Chondrocyte (in vitro differentiated cells): ENCODE measurements around the gene NPAS1. TPM values are rescaled to one million over a fixed set of nuclear protein-coding genes. Genes with fewer than 3 reads are reported as not detected.

Experiments used
- DNase-seq: peaks from one replicate; pipeline ENCODE4 v3.0.0; 2021; ENCODE audit warnings: mixed read lengths, low spot score
- H3K27ac Mint-ChIP-seq: one replicate; pipeline ENCODE4 v1.8.0; 2021; ENCODE audit warnings: mild to moderate bottlenecking, moderate library complexity, mixed read lengths; ENCODE audit not compliant: unreplicated experiment
- H3K27me3 Mint-ChIP-seq: 2 replicates; pipeline ENCODE4 v1.8.0; 2021; ENCODE audit warnings: low read depth, mixed read lengths
- H3K36me3 Mint-ChIP-seq: 2 replicates; pipeline ENCODE4 v1.8.0; 2021; ENCODE audit warnings: low read depth, mixed read lengths
- H3K4me1 Mint-ChIP-seq: 2 replicates; pipeline ENCODE4 v1.8.0; 2021; ENCODE audit warnings: low read depth, mild to moderate bottlenecking, mixed read lengths
- H3K4me3 Mint-ChIP-seq: one replicate; pipeline ENCODE4 v1.8.0; 2021; ENCODE audit warnings: mild to moderate bottlenecking, moderate library complexity, mixed read lengths; ENCODE audit not compliant: unreplicated experiment
- H3K9me3 Mint-ChIP-seq: 2 replicates; pipeline ENCODE4 v1.8.0; 2021; ENCODE audit warnings: low read depth, mixed read lengths
- CTCF ChIP-seq: fragments of 200-600 bp; sonication (generic); IDR thresholded peaks from 2 replicates; pipeline ENCODE4 v1.5.0; 2021; ENCODE audit warnings: antibody characterized with exemption, mild to moderate bottlenecking, moderate library complexity
- total RNA-seq: library from RNA; stranded (reverse); gene quantifications from 3 replicates; pipeline ENCODE4 v1.2.1, GENCODE V29; 2021

The NPAS1 gene
- total RNA-seq, 1 donor from 2014 or later = 1.7 TPM

DNA sequence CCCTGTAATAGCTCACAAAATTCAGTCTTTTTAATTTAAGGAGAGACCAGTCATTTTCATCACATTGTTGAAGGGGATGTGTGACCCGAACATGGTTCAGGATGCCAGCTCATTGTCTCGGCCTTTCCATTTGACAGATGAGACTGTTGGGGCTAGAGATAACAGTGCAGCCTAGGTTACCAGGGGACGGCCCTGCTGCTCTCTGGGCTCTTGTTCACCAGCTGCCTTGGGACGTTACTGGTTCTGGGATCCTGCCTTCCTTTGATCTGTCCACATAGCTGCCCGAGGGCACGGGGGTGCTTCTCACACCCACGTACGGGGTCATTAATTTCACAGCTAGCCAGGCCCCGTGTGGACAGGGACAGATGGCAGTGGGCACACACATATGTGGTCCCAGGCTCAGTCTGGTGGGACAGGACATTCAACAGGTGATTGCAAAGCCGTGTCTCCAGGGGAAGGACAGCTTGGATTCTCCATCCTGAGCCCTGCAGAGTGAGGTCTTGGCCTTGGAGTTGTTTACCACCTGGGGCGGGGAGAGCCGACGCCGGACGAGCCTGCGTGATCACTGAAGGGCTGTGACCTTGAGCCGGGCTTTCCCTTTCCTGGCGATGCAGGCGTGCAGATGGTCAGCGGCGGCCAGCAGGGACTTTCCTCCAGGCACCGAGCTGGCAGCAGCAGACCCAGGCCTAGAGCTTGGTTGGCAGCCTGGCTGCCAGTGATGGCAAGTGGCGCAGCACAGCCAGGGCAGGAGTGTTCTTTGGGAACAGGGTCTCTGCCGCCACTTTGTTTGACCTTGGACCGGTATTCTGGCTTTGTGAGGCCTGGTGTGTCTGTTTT lies 26.7 kb upstream of the NPAS1 start:
- DNase-seq = no peak
- no peak overlapping the region for H3K27ac Mint-ChIP-seq

DNA sequence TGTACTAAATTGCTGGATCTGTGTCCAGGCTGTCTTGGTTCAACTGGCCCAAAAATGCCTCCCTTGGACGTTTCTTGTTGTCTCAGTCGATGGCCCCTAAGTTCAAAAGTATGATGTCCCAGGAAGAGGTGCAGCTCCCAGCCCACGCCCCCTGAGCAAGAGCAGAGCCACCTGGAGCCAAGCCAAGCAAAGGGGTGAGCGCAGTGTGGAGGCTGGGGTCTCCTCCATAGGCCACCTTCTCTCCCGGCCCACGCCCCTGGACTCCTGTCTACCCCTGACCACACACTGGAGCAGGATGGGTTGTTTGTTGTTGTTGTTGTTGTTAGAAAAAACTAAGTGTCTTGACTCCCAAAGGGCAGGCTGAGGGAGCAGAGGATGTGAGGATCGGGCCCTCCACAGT lies 26.0 kb upstream of the NPAS1 start:
- DNase-seq = no peak

More for the DNA sequence above, 26.7 kb upstream of the NPAS1 start:
- Mint-ChIP-seq H3K27me3 (no peaks in the 10 kb centered on the region), H3K36me3 (peaks cover 7% of the 10 kb centered on the region), H3K9me3 (no peaks in the 10 kb centered on the region), H3K4me3 (no peak overlapping the region), H3K4me1 (peaks cover 10% of the 10 kb centered on the region)
- no peak for TF ChIP-seq CTCF

GRCh38 chr19:46994141-46994686 lies 25.4 kb upstream of the NPAS1 start:
- DNase-seq = no peak
- Mint-ChIP-seq H3K27me3 (no peaks in the 10 kb centered on the region), H3K4me1 (peaks cover 10% of the 10 kb centered on the region), H3K27ac (no peak overlapping the region), H3K4me3 (no peak overlapping the region), H3K36me3 (peaks cover 8% of the 10 kb centered on the region), H3K9me3 (no peaks in the 10 kb centered on the region)
- TF ChIP-seq CTCF = no peak

More for the DNA sequence above, 26.0 kb upstream of the NPAS1 start:
- Mint-ChIP-seq H3K27ac (no peak overlapping the region), H3K36me3 (peaks cover 7% of the 10 kb centered on the region), H3K4me1 (peaks cover 10% of the 10 kb centered on the region), H3K4me3 (no peak overlapping the region), H3K27me3 (no peaks in the 10 kb centered on the region), H3K9me3 (no peaks in the 10 kb centered on the region)
- no peak for TF ChIP-seq CTCF

GRCh38 chr19:46995492-46995891 lies 24.1 kb upstream of the NPAS1 start:
- H3K9me3 Mint-ChIP-seq = no peaks in the 10 kb centered on the region
- H3K27ac Mint-ChIP-seq = no peak overlapping the region
- TF ChIP-seq CTCF = no peak
- no peak for DNase-seq
- peaks cover 10% of the 10 kb centered on the region for H3K4me1 Mint-ChIP-seq
- peaks cover 14% of the 10 kb centered on the region for H3K36me3 Mint-ChIP-seq
- no peaks in the 10 kb centered on the region for H3K27me3 Mint-ChIP-seq
- H3K4me3 Mint-ChIP-seq = no peak overlapping the region

- no peaks in the 10 kb centered on the region for H3K9me3 Mint-ChIP-seq
- no peak overlapping the region for H3K4me3 Mint-ChIP-seq
- H3K27ac Mint-ChIP-seq = peak overlapping the region; percentile 17
- peaks cover 16% of the 10 kb centered on the region for H3K36me3 Mint-ChIP-seq
- no peak for TF ChIP-seq CTCF
- no peak for DNase-seq
- no peaks in the 10 kb centered on the region for H3K4me1 Mint-ChIP-seq
- no peaks in the 10 kb centered on the region for H3K27me3 Mint-ChIP-seq
Observed at GRCh38 chr19:46998445-46999125, 21.1 kb upstream of the NPAS1 start.
